SK-N-SH treated with all-trans-retinoic acid at 6 μM for 48 hours (cell line): ENCODE data around the gene RABEPK.

Source experiments
- ARNTL ChIP-seq: fragments of 450-650 bp; formaldehyde crosslinking; IDR thresholded peaks from 2 replicates; pipeline ENCODE4 v1.5.0; 2020; ENCODE audit warnings: low read depth, mild to moderate bottlenecking, moderate library complexity, borderline replicate concordance
- BACH2 ChIP-seq: fragments of 250-450 bp; sonication (Bioruptor Pico); IDR thresholded peaks from 2 replicates; pipeline ENCODE4 v1.9.0; 2021; ENCODE audit warnings: mild to moderate bottlenecking, borderline replicate concordance
- CREB5 ChIP-seq: fragments of 250-450 bp; sonication (Bioruptor Pico); IDR thresholded peaks from 2 replicates; pipeline ENCODE4 v1.5.1; 2020; ENCODE audit warnings: low read depth, mild to moderate bottlenecking, moderate library complexity
- ESRRG ChIP-seq: fragments of 250-450 bp; sonication (Bioruptor Pico); IDR thresholded peaks from 2 replicates; pipeline ENCODE4 v1.6.1; 2021; ENCODE audit warnings: mild to moderate bottlenecking
- GLIS3 ChIP-seq: fragments of 250-450 bp; sonication (Bioruptor Pico); IDR thresholded peaks from 2 replicates; pipeline ENCODE4 v1.5.0; 2020; ENCODE audit warnings: mild to moderate bottlenecking, moderate library complexity
- OSR1 ChIP-seq: fragments of 250-450 bp; sonication (Bioruptor Pico); IDR thresholded peaks from 2 replicates; pipeline ENCODE4 v1.8.0; 2022; ENCODE audit warnings: moderate library complexity, mild to moderate bottlenecking, inconsistent platforms
- PATZ1 ChIP-seq: fragments of 250-450 bp; sonication (Bioruptor Pico); IDR thresholded peaks from 2 replicates; pipeline ENCODE4 v1.8.0; 2020; ENCODE audit warnings: mild to moderate bottlenecking, moderate library complexity, borderline replicate concordance
- POU6F1 ChIP-seq: fragments of 250-450 bp; sonication (Bioruptor Pico); IDR thresholded peaks from 2 replicates; pipeline ENCODE4 v1.8.0; 2021; ENCODE audit warnings: low read depth, mild to moderate bottlenecking, moderate library complexity, borderline replicate concordance
- TOX ChIP-seq: fragments of 250-450 bp; sonication (Bioruptor Pico); IDR thresholded peaks from 2 replicates; pipeline ENCODE4 v1.8.0; 2021; ENCODE audit warnings: mild to moderate bottlenecking, moderate library complexity, borderline replicate concordance
- ZFP30 ChIP-seq: fragments of 450-650 bp; formaldehyde crosslinking; IDR thresholded peaks from 2 replicates; pipeline ENCODE4 v1.5.0; 2022; ENCODE audit warnings: mild to moderate bottlenecking, moderate library complexity
- ZNF8 ChIP-seq: fragments of 450-650 bp; formaldehyde crosslinking; IDR thresholded peaks from 2 replicates; pipeline ENCODE4 v1.5.0; 2020; ENCODE audit warnings: mild to moderate bottlenecking, moderate library complexity

- TF ChIP-seq POU6F1 (0 out of 2 replicates have a peak, but pooled peaks have one; percentile 27), PATZ1 (no peak), ZNF8 (no peak), BACH2 (CRISPR knock-in tag) (no peak), TOX (CRISPR knock-in tag) (no peak), CREB5 (CRISPR knock-in tag) (no peak), GLIS3 (CRISPR knock-in tag) (no peak), OSR1 (CRISPR knock-in tag) (no peak), ESRRG (CRISPR knock-in tag) (no peak), ZFP30 (CRISPR knock-in tag) (no peak), ARNTL (CRISPR knock-in tag) (no peak)
Measured at GRCh38 chr9:125200216-125201047, at the start of gene RABEPK.
